K562 (cell line): ENCODE measurements around the gene TRIM31. TPM values are rescaled to one million over a fixed set of nuclear protein-coding genes. Genes with fewer than 3 reads are reported as not detected.
A peak's percentile ranks its signal among the peaks of the same experiment; 100 is the strongest.

Experiments
- ADNP ChIP-seq: fragments of 200-800 bp; sonication (Bioruptor generic); IDR thresholded peaks from 2 replicates; pipeline ENCODE4 v1.6.1; 2016; ENCODE audit warnings: missing genetic modification characterization, missing compliant biosample characterization
- ARHGAP35 ChIP-seq: fragments of 450-650 bp; IDR thresholded peaks from 2 replicates; pipeline ENCODE4 v1.6.1; 2018; ENCODE audit not compliant: partially characterized antibody
- CAMTA2 ChIP-seq: fragments of 250-450 bp; sonication (Bioruptor Pico); conservative IDR thresholded peaks from 2 replicates; pipeline ENCODE4 v1.5.1; 2022
- CBFA2T2 ChIP-seq: fragments of 450-650 bp; conservative IDR thresholded peaks from 2 replicates; pipeline ENCODE4 v1.6.1; 2017; ENCODE audit warnings: mild to moderate bottlenecking
- DMBX1 ChIP-seq: fragments of 250-450 bp; sonication (Bioruptor Pico); IDR thresholded peaks from 2 replicates; pipeline ENCODE4 v1.8.0; 2022; ENCODE audit warnings: inconsistent platforms, mild to moderate bottlenecking, moderate library complexity, borderline replicate concordance
- E2F3 ChIP-seq: fragments of 250-450 bp; sonication (Bioruptor Pico); IDR thresholded peaks from 2 replicates; pipeline ENCODE4 v1.4.0; 2020; ENCODE audit warnings: mild to moderate bottlenecking
- GATA2 ChIP-seq: sonication (generic); formaldehyde crosslinking; IDR thresholded peaks from 2 replicates; pipeline ENCODE4 v1.4.0; 2020; ENCODE audit warnings: mild to moderate bottlenecking, missing genetic modification reagents
- HDAC1 ChIP-seq, 2 experiments: fragments of 450-650 bp; IDR thresholded peaks; 2 replicates each; pipeline ENCODE4 v1.6.1; 2016 to 2017; ENCODE audit warnings: inconsistent platforms in 1 of 2, mild to moderate bottlenecking in 1 of 2, moderate library complexity in 1 of 2
- HIVEP1 ChIP-seq: fragments of 250-450 bp; sonication (Bioruptor Pico); IDR thresholded peaks from 2 replicates; pipeline ENCODE4 v1.4.0; 2020; ENCODE audit warnings: mild to moderate bottlenecking
- KLF1 ChIP-seq: fragments of 450-650 bp; IDR thresholded peaks from 2 replicates; pipeline ENCODE4 v1.6.1; 2016; ENCODE audit warnings: missing genetic modification characterization, missing compliant biosample characterization
- KLF10 ChIP-seq: fragments of 250-450 bp; sonication (Bioruptor Pico); IDR thresholded peaks from 2 replicates; pipeline ENCODE4 v1.6.1; 2021; ENCODE audit warnings: matching md5 sums
- MCM3 ChIP-seq: fragments of 450-650 bp; IDR thresholded peaks from 2 replicates; pipeline ENCODE4 v1.6.1; 2016
- PHF8 ChIP-seq: fragments of 200-600 bp; sonication (generic); IDR thresholded peaks from 2 replicates; pipeline ENCODE4 v1.6.1; 2012; ENCODE audit warnings: mixed run types, mild to moderate bottlenecking, inconsistent platforms, low read length, moderate library complexity, borderline replicate concordance
- TEAD4 ChIP-seq, 2 experiments: sonication (generic) in 1 of 2; formaldehyde crosslinking in 1 of 2; IDR thresholded peaks; 2 replicates each; pipeline versions ENCODE4 v1.6.1 to v1.8.0; 2012 to 2022; ENCODE audit warnings: borderline replicate concordance in 1 of 2, inconsistent platforms in 1 of 2, low read length in 1 of 2, mild to moderate bottlenecking in 1 of 2, missing genetic modification reagents in 1 of 2
- ZNF12 ChIP-seq: sonication (generic); formaldehyde crosslinking; IDR thresholded peaks from 2 replicates; pipeline ENCODE4 v1.4.0; 2020; ENCODE audit warnings: mild to moderate bottlenecking, missing genetic modification reagents
- ZNF224 ChIP-seq: sonication (generic); formaldehyde crosslinking; IDR thresholded peaks from 2 replicates; pipeline ENCODE4 v1.8.0; 2022; ENCODE audit warnings: mild to moderate bottlenecking, missing genetic modification reagents
- ZNF717 ChIP-seq: fragments of 250-450 bp; sonication (Bioruptor Pico); IDR thresholded peaks from 2 replicates; pipeline ENCODE4 v1.5.0; 2021
- polyA plus RNA-seq, 8 experiments: library from polyadenylated mRNA; depleted of rRNA in 4 of 8; stranded (reverse) in 5 of 8; unstranded in 3 of 8; fragments of >200 nt; fragmentation: Nextera tagmentation in 2 of 8; fragmentation: Illumina TruSeq in 1 of 8; extraction: Ambion mirVana in 2 of 8; extraction: Trizol in 1 of 8; gene quantifications; 2 replicates each; pipeline versions ENCODE4 v1.2.1 to v1.2.3, GENCODE V29; 2011 to 2014; ENCODE audit warnings: inconsistent platforms in 1 of 8, missing spikeins in 1 of 8
- total RNA-seq, 7 experiments: library from RNA; depleted of rRNA in 6 of 7; stranded (reverse); fragments of >200 nt in 6 of 7; fragmentation: Illumina TruSeq in 2 of 7; extraction: Trizol in 2 of 7; gene quantifications; 2 replicates each; pipeline versions ENCODE4 v1.2.1 to v1.2.3, GENCODE V29; 2011 to 2021; ENCODE audit warnings: low replicate concordance in 1 of 7
- TF ChIP-seq, protein P1 (sequence below): sonication (generic); formaldehyde crosslinking; IDR thresholded peaks from 2 replicates; pipeline ENCODE4 v1.8.1; 2023; ENCODE audit warnings: mild to moderate bottlenecking, missing genetic modification reagents
- TF ChIP-seq, protein P2 (sequence below): IDR thresholded peaks from 2 replicates; pipeline ENCODE4 v1.6.1; 2011; ENCODE audit warnings: borderline replicate concordance, low read depth, mild to moderate bottlenecking, moderate library complexity, low read length; ENCODE audit not compliant: insufficient read depth, poor library complexity, severe bottlenecking
- TF ChIP-seq, protein P3 (sequence below): IDR thresholded peaks from 2 replicates; pipeline ENCODE4 v1.6.1; 2011; ENCODE audit not compliant: insufficient read length; ENCODE audit errors: extremely low read depth

TRIM31 gene
- total and polyA plus RNA-seq, 9 of the 15 experiments (the other 6 are each of a cell fraction or from before 2014, with no cell fraction given) = not detected

DNA sequence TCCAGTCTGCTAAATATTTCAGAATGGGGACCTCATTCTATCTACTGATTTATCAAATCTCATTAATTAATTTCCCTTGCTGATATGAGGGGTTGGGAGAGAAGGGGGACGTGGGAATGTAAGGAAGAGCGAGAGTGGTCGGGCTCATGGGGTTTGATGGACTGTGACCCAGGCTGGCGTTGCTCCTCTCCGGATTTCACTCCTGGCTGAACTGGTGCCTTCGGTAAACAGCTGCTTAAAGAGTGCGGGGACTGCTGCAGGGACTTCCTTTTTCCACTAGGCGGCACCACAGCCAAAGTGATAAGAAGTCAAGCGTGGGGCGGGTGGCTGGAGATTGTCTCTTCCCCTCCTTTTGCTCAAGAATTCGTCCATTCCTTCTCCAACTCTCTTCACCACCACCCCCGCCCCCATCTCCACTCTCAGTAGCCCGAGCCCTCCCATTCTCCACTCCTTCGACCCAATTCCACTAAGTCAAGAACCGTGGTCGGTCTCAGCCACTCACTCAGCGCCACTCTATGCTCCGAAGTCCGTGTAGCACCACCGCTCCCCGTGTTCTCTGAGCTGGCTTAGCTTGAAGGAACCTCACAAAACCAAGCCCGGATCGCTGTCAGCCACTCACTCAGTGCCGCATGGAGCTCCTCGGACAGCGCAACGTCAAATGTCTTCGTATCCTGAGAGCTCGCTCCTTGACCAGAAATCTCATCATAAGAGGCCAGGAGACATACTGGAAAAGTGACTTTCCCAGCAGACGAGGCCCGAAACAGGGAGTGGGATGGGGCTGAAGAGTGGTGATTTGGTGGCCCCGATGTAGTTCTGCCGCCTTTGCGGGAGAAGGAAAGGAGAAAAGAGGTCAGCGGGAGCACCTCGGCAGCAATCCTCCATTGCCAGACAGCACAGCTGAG, 9.7 kb downstream of the TRIM31 start (continued):
- TF ChIP-seq, protein P1, sequence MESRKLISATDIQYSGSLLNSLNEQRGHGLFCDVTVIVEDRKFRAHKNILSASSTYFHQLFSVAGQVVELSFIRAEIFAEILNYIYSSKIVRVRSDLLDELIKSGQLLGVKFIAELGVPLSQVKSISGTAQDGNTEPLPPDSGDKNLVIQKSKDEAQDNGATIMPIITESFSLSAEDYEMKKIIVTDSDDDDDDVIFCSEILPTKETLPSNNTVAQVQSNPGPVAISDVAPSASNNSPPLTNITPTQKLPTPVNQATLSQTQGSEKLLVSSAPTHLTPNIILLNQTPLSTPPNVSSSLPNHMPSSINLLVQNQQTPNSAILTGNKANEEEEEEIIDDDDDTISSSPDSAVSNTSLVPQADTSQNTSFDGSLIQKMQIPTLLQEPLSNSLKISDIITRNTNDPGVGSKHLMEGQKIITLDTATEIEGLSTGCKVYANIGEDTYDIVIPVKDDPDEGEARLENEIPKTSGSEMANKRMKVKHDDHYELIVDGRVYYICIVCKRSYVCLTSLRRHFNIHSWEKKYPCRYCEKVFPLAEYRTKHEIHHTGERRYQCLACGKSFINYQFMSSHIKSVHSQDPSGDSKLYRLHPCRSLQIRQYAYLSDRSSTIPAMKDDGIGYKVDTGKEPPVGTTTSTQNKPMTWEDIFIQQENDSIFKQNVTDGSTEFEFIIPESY = no peak
- TF ChIP-seq KLF1 (no peak), KLF10 (CRISPR knock-in tag) (no peak), PHF8 (no peak), GATA2 (no peak), E2F3 (CRISPR knock-in tag) (no peak), ARHGAP35 (no peak), CAMTA2 (CRISPR knock-in tag) (no peak), TEAD4 (IDR thresholded peaks at IDR 0.05; ENCODE audit: low read length) (no peak), TEAD4 (CRISPR knock-in tag; IDR thresholded peaks at IDR 0.05; ENCODE audit: borderline replicate concordance) (no peak), ZNF717 (CRISPR knock-in tag) (no peak), HIVEP1 (CRISPR knock-in tag) (0 out of 2 replicates have a peak, but pooled peaks have one; percentile 19), DMBX1 (CRISPR knock-in tag) (no peak), ZNF12 (CRISPR knock-in tag) (no peak), MCM3 (no peak), ADNP (tag) (no peak), ZNF224 (CRISPR knock-in tag) (no peak), CBFA2T2 (no peak), HDAC1 (IDR thresholded peaks at IDR 0.05) (no peak)
- TF ChIP-seq, protein P2, sequence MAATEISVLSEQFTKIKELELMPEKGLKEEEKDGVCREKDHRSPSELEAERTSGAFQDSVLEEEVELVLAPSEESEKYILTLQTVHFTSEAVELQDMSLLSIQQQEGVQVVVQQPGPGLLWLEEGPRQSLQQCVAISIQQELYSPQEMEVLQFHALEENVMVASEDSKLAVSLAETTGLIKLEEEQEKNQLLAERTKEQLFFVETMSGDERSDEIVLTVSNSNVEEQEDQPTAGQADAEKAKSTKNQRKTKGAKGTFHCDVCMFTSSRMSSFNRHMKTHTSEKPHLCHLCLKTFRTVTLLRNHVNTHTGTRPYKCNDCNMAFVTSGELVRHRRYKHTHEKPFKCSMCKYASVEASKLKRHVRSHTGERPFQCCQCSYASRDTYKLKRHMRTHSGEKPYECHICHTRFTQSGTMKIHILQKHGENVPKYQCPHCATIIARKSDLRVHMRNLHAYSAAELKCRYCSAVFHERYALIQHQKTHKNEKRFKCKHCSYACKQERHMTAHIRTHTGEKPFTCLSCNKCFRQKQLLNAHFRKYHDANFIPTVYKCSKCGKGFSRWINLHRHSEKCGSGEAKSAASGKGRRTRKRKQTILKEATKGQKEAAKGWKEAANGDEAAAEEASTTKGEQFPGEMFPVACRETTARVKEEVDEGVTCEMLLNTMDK = no peak
- TF ChIP-seq, protein P3, sequence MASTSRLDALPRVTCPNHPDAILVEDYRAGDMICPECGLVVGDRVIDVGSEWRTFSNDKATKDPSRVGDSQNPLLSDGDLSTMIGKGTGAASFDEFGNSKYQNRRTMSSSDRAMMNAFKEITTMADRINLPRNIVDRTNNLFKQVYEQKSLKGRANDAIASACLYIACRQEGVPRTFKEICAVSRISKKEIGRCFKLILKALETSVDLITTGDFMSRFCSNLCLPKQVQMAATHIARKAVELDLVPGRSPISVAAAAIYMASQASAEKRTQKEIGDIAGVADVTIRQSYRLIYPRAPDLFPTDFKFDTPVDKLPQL = no peak
